Neutrophil (primary cell): ENCODE data around the gene PIK3R5.

ENCODE experiments used
- H3K27ac ChIP-seq: fragments of 200-600 bp; sonication (generic); 2 replicates; pipeline ENCODE4 v1.5.1; 2016; ENCODE audit warnings: mild to moderate bottlenecking, moderate library complexity
- H3K27me3 ChIP-seq: fragments of 200-600 bp; sonication (generic); 2 replicates; pipeline ENCODE4 v1.6.0; 2016; ENCODE audit warnings: mild to moderate bottlenecking
- H3K36me3 ChIP-seq: fragments of 200-600 bp; sonication (generic); 2 replicates; pipeline ENCODE4 v1.5.1; 2017
- H3K4me1 ChIP-seq, 2 experiments: fragments of 200-600 bp in 1 of 2; sonication (generic) in 1 of 2; 1 replicate in 1 of 2; 2 replicates in 1 of 2; pipeline versions ENCODE4 v1.5.1 to v1.6.1; 2013 to 2016; ENCODE audit warnings: low read depth in 1 of 2, low read length in 1 of 2, mild to moderate bottlenecking in 1 of 2, moderate library complexity in 1 of 2; ENCODE audit not compliant: control insufficient read depth in 1 of 2, insufficient read depth in 1 of 2
- H3K4me3 ChIP-seq, 2 experiments: fragments of 200-600 bp in 1 of 2; sonication (generic) in 1 of 2; 1 replicate in 1 of 2; 2 replicates in 1 of 2; pipeline ENCODE4 v1.5.1; 2013 to 2016; ENCODE audit warnings: low read depth in 1 of 2, low read length in 1 of 2, mild to moderate bottlenecking in 1 of 2, moderate library complexity in 1 of 2
- H3K9me3 ChIP-seq: fragments of 200-600 bp; sonication (generic); 2 replicates; pipeline ENCODE4 v1.5.1; 2016
- CTCF ChIP-seq: fragments of 200-600 bp; sonication (generic); IDR thresholded peaks from 2 replicates; pipeline ENCODE4 v1.5.1; 2016; ENCODE audit warnings: antibody characterized with exemption

PIK3R5 gene

GRCh38 chr17:8839410-8839935 lies 126.0 kb downstream of the PIK3R5 start:
- H3K27ac ChIP-seq, result no peak overlapping the region
- no peaks in the 10 kb centered on the region for H3K9me3 ChIP-seq
- H3K36me3 ChIP-seq, result peaks cover 60% of the 10 kb centered on the region
- H3K4me1 ChIP-seq, result peaks cover 14 to 17% of the 10 kb centered on the region in 2 experiments
- no peaks in the 10 kb centered on the region for H3K27me3 ChIP-seq
- TF ChIP-seq CTCF, result no peak
- no peak overlapping the region for H3K4me3 ChIP-seq

- Histone ChIP-seq H3K27me3 (no peaks in the 10 kb centered on the region), H3K9me3 (no peaks in the 10 kb centered on the region), H3K4me1 (peaks cover 14 to 17% of the 10 kb centered on the region in 2 experiments), H3K27ac (no peak overlapping the region), H3K4me3 (no peak overlapping the region), H3K36me3 (peaks cover 62% of the 10 kb centered on the region)
- no peak for TF ChIP-seq CTCF
Observed at GRCh38 chr17:8838551-8839095, 126.9 kb downstream of the PIK3R5 start.

- H3K4me3 ChIP-seq, result no peak overlapping the region
- no peaks in the 10 kb centered on the region for H3K27me3 ChIP-seq
- H3K4me1 ChIP-seq, result peaks cover 5 to 8% of the 10 kb centered on the region in 2 experiments
- TF ChIP-seq CTCF, result no peak
- peaks cover 70% of the 10 kb centered on the region for H3K36me3 ChIP-seq
- H3K27ac ChIP-seq, result no peak overlapping the region
- H3K9me3 ChIP-seq, result no peaks in the 10 kb centered on the region
Observed at GRCh38 chr17:8837563-8838075, 127.9 kb downstream of the PIK3R5 start.

GRCh38 chr17:8836821-8837562 lies 128.5 kb downstream of the PIK3R5 start:
- Histone ChIP-seq H3K27me3 (no peaks in the 10 kb centered on the region), H3K4me1 (peaks cover 0 to 1% of the 10 kb centered on the region in 2 experiments), H3K27ac (no peak overlapping the region), H3K9me3 (no peaks in the 10 kb centered on the region), H3K4me3 (no peak overlapping the region), H3K36me3 (peaks cover 73% of the 10 kb centered on the region)
- no peak for TF ChIP-seq CTCF

DNA sequence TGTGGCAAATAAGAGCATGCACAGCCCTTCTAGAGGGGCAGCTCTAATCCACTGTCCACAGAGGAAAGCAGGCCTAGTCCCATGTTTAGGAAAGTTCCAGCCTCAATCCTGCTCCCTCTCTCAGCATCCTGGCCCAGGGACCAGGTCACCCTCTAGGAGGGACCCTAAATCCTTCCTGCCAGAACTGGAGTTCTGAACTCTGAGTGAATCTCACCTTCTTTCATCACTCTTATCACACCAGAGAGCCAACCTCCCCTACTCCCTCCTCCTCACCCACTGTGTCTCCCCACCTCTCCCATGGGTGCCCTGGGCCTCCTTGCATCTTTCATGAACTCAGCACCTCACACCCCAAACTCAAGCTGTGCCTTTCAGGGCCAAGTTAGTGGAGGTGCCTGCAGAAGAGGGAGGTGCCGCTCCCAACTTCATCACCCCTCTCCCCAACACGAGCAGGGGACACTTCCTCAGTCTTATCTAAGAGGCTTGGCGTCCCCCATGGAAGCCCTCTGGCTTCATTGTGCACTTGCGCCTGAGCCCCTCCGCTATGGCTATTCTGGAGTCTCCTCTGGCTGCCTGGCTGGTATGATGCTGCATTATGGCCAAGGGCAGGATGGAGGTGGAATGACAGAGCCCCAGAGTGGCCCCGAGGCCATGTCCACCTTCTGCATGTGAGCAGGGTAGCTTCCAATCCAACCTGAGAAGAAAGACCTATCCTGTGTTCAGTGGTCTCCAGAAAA lies 129.7 kb downstream of the PIK3R5 start:
- H3K4me3 ChIP-seq, result no peak overlapping the region
- H3K36me3 ChIP-seq, result peaks cover 80% of the 10 kb centered on the region
- H3K4me1 ChIP-seq, result no peaks in the 10 kb centered on the region
- H3K27ac ChIP-seq, result no peak overlapping the region
- H3K9me3 ChIP-seq, result no peaks in the 10 kb centered on the region
- no peaks in the 10 kb centered on the region for H3K27me3 ChIP-seq
- TF ChIP-seq CTCF, result no peak
